Skeletal muscle cell (primary cell): Measurements from ENCODE around the gene INPP5E.

Experiments used
- DNase-seq: peaks from one replicate; pipeline ENCODE4 v3.0.0-alpha.2; 2010; ENCODE audit warnings: low read depth
- H3K4me3 ChIP-seq: 2 replicates; pipeline ENCODE4 v1.5.1; 2011; ENCODE audit warnings: low read depth, mild to moderate bottlenecking, control low read depth, low read length, moderate library complexity

Gene INPP5E, protein sequence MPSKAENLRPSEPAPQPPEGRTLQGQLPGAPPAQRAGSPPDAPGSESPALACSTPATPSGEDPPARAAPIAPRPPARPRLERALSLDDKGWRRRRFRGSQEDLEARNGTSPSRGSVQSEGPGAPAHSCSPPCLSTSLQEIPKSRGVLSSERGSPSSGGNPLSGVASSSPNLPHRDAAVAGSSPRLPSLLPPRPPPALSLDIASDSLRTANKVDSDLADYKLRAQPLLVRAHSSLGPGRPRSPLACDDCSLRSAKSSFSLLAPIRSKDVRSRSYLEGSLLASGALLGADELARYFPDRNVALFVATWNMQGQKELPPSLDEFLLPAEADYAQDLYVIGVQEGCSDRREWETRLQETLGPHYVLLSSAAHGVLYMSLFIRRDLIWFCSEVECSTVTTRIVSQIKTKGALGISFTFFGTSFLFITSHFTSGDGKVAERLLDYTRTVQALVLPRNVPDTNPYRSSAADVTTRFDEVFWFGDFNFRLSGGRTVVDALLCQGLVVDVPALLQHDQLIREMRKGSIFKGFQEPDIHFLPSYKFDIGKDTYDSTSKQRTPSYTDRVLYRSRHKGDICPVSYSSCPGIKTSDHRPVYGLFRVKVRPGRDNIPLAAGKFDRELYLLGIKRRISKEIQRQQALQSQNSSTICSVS

GRCh38 chr9:136439481-136440408, at the start of gene INPP5E:
INPP5E (minus strand) TSS chr9:136439845; CDS start chr9:136439419, 426 bp downstream.
- H3K4me3 ChIP-seq: peak within 1 kb of the TSS; percentile 73
- peak; percentile 13 for DNase-seq

DNA sequence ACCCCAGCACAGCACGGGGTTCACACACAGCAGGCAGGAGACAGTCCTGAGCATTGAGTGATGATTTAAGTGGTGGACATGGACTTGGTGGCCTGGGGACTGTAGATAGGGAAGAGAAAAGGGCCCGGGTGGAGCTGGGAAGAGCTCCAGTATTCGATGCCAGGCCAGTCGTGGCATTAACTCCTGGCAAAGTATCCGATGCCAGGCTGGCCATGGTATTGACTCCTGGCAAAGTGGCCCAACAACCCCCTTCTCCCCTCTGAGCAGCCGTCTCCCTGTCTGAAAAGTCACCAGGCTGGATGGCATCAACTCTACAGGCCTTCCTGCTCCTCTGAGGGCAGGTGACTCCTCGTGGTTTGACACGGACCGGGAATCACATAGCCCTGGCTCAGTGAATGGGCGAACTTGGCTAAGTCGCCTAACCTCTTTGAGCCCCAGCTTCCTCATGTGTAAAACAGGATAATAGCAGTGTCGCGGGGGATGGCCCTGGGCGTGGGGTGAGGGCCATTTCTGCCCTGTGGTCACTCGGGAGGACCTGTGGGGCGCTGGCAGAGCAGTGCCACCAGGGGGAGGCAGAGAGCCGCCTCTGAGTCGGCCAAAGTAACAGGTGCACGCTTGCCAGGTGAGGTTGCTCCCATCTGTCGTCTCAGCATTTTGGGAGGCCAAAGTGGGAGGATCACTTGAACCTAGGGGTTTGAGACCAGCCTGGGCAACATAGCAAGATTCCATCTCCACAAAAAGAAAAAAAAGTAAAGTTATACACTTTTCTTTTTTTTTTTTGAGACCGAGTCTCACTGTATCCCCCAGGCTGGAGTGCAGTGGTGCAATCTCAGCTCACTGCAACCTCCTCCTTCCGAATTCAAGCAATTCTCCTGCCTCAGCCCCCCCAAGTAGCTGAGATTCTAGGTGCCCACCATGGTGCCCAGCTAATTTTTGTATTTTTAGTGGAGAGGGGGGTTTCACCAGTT, 48.9 kb upstream of the INPP5E start:
- no peak overlapping the region for H3K4me3 ChIP-seq
- DNase-seq: no peak

- DNase-seq: no peak
- no peak overlapping the region for H3K4me3 ChIP-seq
Observed at GRCh38 chr9:136487672-136488071, 48.0 kb upstream of the INPP5E start.

- no peak for DNase-seq
- no peak overlapping the region for H3K4me3 ChIP-seq
Observed at GRCh38 chr9:136486823-136487620, 47.4 kb upstream of the INPP5E start.

DNA sequence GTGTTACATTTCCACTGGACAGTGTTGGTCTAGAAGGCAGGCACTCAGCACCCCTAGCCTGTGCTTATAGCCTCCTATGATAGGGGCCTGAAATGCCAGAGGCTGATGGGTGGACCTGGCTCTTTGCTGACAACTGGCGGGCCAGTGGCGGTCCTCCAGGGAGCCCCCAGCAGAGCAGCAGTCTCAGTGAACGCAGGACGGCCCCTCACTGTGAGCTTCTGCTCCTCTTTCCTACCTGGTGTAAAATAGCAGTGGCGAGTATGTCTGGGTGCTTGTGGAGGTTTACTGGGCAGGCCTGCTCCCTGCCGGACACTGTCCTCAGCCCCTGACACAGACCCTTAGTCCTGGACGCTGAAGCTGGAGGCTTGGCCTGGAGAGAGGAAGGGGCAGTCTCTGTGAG, 46.5 kb upstream of the INPP5E start:
- DNase-seq: no peak
- H3K4me3 ChIP-seq: no peak overlapping the region

GRCh38 chr9:136485049-136486045, 45.7 kb upstream of the INPP5E start:
- DNase-seq: peak; percentile 26
- no peak overlapping the region for H3K4me3 ChIP-seq

GRCh38 chr9:136484153-136485048, 44.8 kb upstream of the INPP5E start:
- H3K4me3 ChIP-seq: peak overlapping the region; percentile 67
- DNase-seq: no peak

GRCh38 chr9:136483589-136484152, 44.0 kb upstream of the INPP5E start:
- DNase-seq: peak; percentile 11
- H3K4me3 ChIP-seq: peak overlapping the region; percentile 67

DNA sequence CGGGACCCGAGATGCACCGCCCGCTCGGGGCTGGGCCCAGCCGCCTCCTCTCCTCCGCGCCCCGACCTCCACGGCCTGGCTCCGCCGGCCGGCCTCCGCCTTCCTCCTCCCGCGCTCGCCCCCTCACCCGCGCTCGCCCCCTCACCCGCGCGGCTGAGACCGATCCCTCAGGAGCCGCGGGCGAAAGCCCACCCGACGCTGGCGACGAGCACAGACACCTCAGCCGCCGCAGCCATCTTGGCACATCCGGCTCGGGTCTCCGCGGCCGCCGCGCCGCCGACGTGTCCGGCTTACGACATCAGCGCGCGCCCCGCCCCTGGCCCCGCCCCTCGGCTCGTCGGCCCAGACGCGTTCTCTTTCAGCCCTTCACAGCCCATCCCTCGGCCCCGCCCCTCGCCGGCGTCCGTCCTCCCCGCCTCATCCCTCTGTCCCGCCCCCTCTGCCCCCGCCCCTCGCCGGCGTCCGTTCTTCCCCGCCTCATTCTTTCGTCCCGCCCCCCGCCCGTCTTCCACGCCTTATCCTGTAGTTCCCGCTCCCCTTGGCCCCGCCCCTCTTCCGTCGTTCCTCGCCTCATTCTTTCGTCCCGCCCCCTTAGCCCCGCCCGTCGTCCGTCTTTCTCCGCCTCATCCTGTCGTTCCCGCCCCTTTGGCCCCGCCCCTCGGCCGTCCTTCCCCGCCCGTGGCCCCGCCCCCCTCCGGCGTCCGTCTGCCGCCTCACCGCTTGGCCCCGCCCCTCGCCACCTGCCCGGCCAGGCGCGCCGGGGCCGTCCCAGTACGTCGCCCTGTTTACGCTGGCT, 43.3 kb upstream of the INPP5E start, which contains the start of gene SEC16A:
SEC16A (minus strand) TSS at position 248 of the 796 bp plus-strand sequence. CDS start 5,425 bp downstream, outside the sequence.
- peak; percentile 92 for DNase-seq
- peak within 1 kb of the TSS; percentile 89 for H3K4me3 ChIP-seq

- H3K4me3 ChIP-seq: peak overlapping the region; percentile 89
- peak; percentile 13 for DNase-seq
Observed at GRCh38 chr9:136482046-136482792, 42.6 kb upstream of the INPP5E start.

- H3K4me3 ChIP-seq: peak overlapping the region; percentile 89
- no peak for DNase-seq
Observed at GRCh38 chr9:136481558-136481957, 41.9 kb upstream of the INPP5E start.

- no peak overlapping the region for H3K4me3 ChIP-seq
- DNase-seq: no peak
Observed at GRCh38 chr9:136476369-136477150, 36.9 kb upstream of the INPP5E start.
